HAP-1 (cell line): ENCODE data around the gene SRP19.

Experiments
- DNase-seq, 2 experiments: peaks; one replicate each; pipeline ENCODE4 v3.0.0-alpha.2; 2016 to 2020; ENCODE audit warnings: low spot score in 2 of 2
- H3K27me3 ChIP-seq: fragments of 250-450 bp; sonication (Bioruptor Pico); 2 replicates; pipeline ENCODE4 v1.5.1; 2020; ENCODE audit warnings: low read depth, mild to moderate bottlenecking, moderate library complexity
- H3K36me3 ChIP-seq: fragments of 250-450 bp; sonication (Bioruptor Pico); replicated peaks from 2 replicates; pipeline ENCODE4 v1.5.1; 2020; ENCODE audit warnings: mild to moderate bottlenecking
- H3K4me1 ChIP-seq: fragments of 250-450 bp; sonication (Bioruptor Pico); 2 replicates; pipeline ENCODE4 v1.5.1; 2020; ENCODE audit warnings: mild to moderate bottlenecking
- H3K4me3 ChIP-seq: fragments of 250-450 bp; sonication (Bioruptor Pico); 2 replicates; pipeline ENCODE4 v1.5.1; 2020; ENCODE audit warnings: mild to moderate bottlenecking, moderate library complexity
- H3K9me3 ChIP-seq: fragments of 250-450 bp; sonication (Bioruptor Pico); 2 replicates; pipeline ENCODE4 v1.5.1; 2020; ENCODE audit warnings: mild to moderate bottlenecking, moderate library complexity
- in situ Hi-C: fragments of 300-500 bp; cut with MboI; formaldehyde crosslinking; loops from 3 replicates; pipeline ENCODE4 v1.14.3; 2020; ENCODE audit warnings: low sequenced_read_pairs, inconsistent platforms, mixed read lengths

SRP19 gene

DNA sequence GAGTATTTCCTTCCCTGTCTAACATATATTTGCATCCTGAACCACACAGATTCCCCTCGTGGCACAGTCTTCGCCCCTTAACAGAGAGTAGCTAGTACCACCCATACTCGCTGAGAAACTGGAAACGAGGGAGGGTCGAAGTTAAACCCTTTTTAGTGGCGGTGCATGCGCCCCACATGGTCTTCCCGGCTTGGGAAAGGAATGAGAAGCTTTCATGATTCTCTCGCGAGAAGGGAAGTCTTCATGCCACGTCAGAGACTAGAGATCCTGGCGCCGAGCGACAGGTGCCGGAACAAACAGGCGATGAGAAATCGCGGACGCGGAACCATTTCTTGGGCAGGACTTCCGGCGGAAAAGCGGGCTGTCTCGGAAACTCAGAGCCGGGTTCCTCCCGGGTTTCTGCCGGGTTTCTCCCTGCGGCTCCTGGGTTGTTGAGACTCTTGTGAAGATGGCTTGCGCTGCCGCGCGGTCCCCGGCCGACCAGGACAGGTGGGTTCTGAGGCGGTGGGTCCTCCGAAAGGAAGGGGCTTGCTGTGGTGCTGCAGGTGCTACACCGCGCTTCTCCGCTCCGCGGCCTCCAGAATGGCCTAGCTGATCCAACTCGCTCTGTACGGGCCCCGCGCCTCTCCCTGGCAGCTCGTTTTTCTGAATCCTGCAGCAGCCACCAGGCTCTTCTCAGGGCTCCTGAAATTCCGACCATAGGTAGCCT, at the start of gene SRP19:
SRP19 (plus strand) TSS at position 359 of the 709 bp plus-strand sequence; CDS start at position 449, 90 bp downstream.
- in situ Hi-C loops, result no loop called here
- H3K9me3 ChIP-seq, result no peaks in the 10 kb centered on the region
- H3K4me3 ChIP-seq, result peak within 1 kb of the TSS; percentile 97
- peaks cover 5% of the 10 kb centered on the region for H3K4me1 ChIP-seq
- peak; percentile 94 to 96 for DNase-seq
- peaks cover 2% of the 10 kb centered on the region for H3K27me3 ChIP-seq
- peaks cover 29% of the 10 kb centered on the region for H3K36me3 ChIP-seq

DNA sequence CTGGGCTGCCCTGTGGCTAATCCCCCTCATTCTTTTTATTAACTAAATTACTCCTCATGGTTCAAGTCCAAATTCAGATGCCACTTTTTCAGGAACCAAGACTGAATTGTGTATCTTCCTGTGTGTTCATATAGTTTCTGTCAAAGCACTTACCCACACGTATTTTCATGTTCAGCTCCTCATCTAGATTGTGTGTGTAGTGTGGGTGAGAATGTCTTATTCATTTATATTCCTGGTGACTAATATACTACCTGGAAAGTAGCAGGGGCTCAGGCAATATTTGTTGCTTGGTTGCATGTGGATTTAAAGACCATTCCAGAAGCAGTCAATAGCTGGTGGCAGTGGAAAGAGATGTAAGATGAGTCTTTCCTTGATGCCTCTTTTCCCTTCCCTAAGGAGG, 48.5 kb upstream of the SRP19 start:
- in situ Hi-C loops, result no loop called here
- no peaks in the 10 kb centered on the region for H3K36me3 ChIP-seq
- H3K27me3 ChIP-seq, result no peaks in the 10 kb centered on the region
- no peaks in the 10 kb centered on the region for H3K9me3 ChIP-seq
- no peak for DNase-seq
- H3K4me1 ChIP-seq, result no peaks in the 10 kb centered on the region
- no peak overlapping the region for H3K4me3 ChIP-seq

DNA sequence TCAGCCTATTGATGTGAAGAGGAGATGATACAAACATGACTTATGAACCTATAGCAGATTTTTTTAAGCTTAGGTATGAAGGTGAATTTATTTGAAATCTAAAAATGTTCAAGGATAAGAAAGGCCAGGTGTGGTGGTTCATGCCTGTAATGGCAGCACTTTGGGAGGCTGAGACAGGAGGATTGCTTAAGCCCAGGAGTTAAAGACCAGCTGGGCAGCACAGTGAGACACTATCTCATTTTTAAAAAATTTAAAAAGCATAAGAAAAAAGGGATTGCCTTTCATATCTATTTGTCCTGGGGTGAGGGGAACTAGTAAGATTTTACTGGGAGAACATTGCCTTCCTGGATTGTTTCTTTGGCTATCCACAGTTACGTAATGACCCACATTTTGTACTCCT, 40.8 kb upstream of the SRP19 start:
- H3K9me3 ChIP-seq, result no peaks in the 10 kb centered on the region
- no peaks in the 10 kb centered on the region for H3K27me3 ChIP-seq
- in situ Hi-C loops, result no loop called here
- DNase-seq, result no peak
- H3K4me3 ChIP-seq, result no peak overlapping the region
- peaks cover 12% of the 10 kb centered on the region; the same call in 1 of the 2 replicates for H3K36me3 ChIP-seq
- no peaks in the 10 kb centered on the region for H3K4me1 ChIP-seq

DNA sequence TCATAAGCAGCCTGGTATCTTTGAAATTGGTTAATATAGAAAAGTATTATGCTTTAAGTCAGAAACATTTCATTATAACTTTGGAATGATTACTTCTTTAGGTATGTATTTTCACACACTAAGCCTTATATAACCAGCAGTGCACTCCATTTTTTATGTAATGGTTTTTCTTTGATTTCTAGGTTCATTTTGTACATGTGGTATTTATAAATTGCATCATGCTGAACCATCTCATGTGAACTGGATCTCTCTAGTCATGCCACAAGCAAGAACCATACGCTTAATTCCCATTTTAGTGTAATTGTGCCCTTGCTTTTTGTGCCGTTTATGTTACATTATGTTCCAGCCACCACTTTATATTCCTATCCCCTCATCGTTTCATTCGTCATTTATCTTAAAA, 38.6 kb upstream of the SRP19 start:
- DNase-seq, result no peak
- H3K36me3 ChIP-seq, result peaks cover 12% of the 10 kb centered on the region; the same call in 1 of the 2 replicates
- no peaks in the 10 kb centered on the region for H3K27me3 ChIP-seq
- in situ Hi-C loops, result no loop called here
- no peak overlapping the region for H3K4me3 ChIP-seq
- H3K4me1 ChIP-seq, result peaks cover 2% of the 10 kb centered on the region; the same call in 1 of the 2 replicates
- H3K9me3 ChIP-seq, result no peaks in the 10 kb centered on the region

DNA sequence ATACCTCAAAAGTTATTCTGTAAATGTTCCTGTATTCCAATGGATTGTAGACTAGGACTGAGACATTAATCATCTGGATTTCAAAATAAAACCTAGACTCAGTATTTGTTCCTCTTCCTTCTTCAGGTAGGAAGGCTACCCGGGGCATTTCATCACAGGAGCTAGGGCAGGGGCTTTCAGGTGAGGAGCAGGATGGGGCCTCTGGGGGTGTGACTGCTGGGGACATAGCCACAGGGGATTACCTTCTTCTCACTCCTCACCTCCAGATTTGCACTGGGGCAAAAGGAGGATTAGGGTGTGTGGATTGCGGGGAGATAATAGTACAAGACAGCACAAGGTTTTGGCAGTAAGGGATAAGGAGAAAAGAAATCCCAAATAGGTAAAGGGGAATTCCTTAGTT, 37.9 kb upstream of the SRP19 start:
- no peak for DNase-seq
- Histone ChIP-seq H3K4me1 (peaks cover 2% of the 10 kb centered on the region; the same call in 1 of the 2 replicates), H3K4me3 (no peak overlapping the region), H3K27me3 (no peaks in the 10 kb centered on the region), H3K9me3 (no peaks in the 10 kb centered on the region), H3K36me3 (peaks cover 15% of the 10 kb centered on the region; the same call in 1 of the 2 replicates)
- in situ Hi-C loops, result no loop called here

DNA sequence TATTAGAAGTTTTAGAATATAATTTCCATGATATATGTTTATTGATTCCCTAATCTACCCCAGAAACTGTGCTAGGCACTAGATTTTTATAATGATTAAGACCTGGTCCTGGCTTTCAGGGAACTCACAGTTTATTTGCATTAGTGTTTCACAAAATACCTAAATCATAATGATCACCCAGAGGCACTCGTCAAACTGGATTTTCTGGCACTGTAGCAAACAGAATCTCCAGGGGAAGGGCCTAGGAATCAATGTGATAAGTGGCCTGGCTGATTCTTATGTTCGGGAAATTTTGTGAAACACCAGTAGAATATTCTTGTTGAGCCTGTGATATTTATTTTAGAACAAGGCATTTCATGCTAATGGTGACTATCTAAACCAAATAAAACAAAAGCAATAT, 37.4 kb upstream of the SRP19 start:
- Histone ChIP-seq H3K4me3 (no peak overlapping the region), H3K4me1 (peaks cover 2% of the 10 kb centered on the region; the same call in 1 of the 2 replicates), H3K36me3 (peaks cover 15% of the 10 kb centered on the region; the same call in 1 of the 2 replicates), H3K27me3 (no peaks in the 10 kb centered on the region), H3K9me3 (no peaks in the 10 kb centered on the region)
- in situ Hi-C loops, result no loop called here
- DNase-seq, result no peak

DNA sequence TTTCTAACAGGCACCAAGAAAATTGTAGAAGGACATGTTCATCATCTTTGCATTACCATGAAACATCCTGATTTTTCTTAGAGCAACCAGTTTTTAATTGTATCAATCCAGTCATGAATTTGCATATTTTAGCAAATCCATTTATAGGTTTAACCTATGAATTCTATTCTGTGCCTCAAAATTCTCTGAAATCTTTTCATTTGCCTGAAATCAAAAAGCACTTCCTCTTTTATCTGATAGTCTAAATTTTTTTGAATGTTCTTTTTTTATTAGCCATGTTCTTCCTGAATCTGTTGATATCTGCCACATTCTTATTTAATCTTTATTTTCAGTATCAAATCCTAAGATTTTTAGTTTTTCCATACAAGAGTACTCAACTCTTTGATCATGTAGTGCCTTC, 36.9 kb upstream of the SRP19 start:
- no peaks in the 10 kb centered on the region for H3K9me3 ChIP-seq
- no peaks in the 10 kb centered on the region for H3K27me3 ChIP-seq
- no peak overlapping the region for H3K4me3 ChIP-seq
- DNase-seq, result no peak
- in situ Hi-C loops, result no loop called here
- peaks cover 15% of the 10 kb centered on the region; the same call in 1 of the 2 replicates for H3K36me3 ChIP-seq
- H3K4me1 ChIP-seq, result peaks cover 2% of the 10 kb centered on the region; the same call in 1 of the 2 replicates

DNA sequence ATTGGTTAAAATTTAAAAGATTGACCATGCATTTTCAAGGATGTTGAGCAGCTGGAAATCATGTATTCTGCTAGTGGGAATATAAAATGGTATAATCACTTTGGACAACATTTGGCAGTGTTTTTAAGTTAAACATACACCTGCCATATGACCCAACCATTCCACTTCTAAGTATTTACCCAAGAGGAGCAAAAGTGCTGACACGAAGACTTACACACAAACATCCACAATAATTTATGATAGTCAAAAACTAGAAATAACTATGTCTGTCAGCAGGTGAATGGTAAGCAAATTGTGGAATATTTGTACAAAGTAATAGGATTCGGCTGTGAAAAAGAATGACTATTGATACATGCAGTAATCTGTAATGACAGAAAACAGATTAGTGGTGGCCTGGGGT, 30.7 kb upstream of the SRP19 start:
- Histone ChIP-seq H3K27me3 (no peaks in the 10 kb centered on the region), H3K4me1 (peaks cover 2% of the 10 kb centered on the region; the same call in 1 of the 2 replicates), H3K4me3 (no peak overlapping the region), H3K36me3 (0 out of 2 replicates have a peak, but pooled peaks cover 3% of the 10 kb centered on the region), H3K9me3 (no peaks in the 10 kb centered on the region)
- in situ Hi-C loops, result no loop called here
- no peak for DNase-seq

DNA sequence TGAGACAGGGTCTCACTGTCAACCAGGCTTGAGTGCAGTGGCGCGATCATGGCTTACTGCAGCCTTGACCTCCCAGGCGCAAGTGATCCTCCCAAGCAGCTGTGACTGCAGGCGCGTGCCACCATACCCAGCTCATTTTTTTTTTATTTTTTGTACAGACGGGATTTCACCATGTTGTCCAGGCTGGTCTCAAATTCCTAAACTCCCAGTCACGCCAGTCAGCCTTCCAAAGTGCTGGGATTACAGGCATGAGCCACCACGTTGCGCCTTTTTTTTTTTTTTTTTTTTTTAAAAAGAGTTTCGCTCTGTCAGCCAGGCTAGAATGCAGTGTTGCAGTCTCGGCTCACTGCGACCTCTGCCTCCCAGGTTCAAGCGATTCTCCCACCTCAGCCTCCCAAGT, 27.1 kb upstream of the SRP19 start:
- H3K27me3 ChIP-seq, result no peaks in the 10 kb centered on the region
- H3K9me3 ChIP-seq, result no peaks in the 10 kb centered on the region
- no peak for DNase-seq
- H3K4me3 ChIP-seq, result no peak overlapping the region
- H3K36me3 ChIP-seq, result peaks cover 14% of the 10 kb centered on the region
- in situ Hi-C loops, result no loop called here
- H3K4me1 ChIP-seq, result no peaks in the 10 kb centered on the region

DNA sequence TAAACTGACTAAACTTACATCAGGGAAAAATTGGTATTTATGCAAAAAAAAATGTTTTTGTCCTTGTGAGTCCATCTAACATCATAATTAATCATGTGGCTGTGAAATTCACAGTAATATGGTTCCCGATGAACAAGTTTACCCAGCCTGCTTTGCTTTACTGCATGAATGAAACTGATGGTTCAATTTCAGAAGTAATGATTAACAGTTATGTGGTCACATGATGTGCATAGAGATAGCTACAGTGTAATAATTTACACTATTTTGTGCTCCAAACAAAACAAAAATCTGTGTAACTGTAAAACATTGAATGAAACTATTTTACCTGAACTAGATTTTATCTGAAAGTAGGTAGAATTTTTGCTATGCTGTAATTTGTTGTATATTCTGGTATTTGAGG, 16.6 kb upstream of the SRP19 start:
- no peaks in the 10 kb centered on the region for H3K27me3 ChIP-seq
- in situ Hi-C loops, result no loop called here
- H3K4me1 ChIP-seq, result no peaks in the 10 kb centered on the region; the same call in 1 of the 2 replicates

DNA sequence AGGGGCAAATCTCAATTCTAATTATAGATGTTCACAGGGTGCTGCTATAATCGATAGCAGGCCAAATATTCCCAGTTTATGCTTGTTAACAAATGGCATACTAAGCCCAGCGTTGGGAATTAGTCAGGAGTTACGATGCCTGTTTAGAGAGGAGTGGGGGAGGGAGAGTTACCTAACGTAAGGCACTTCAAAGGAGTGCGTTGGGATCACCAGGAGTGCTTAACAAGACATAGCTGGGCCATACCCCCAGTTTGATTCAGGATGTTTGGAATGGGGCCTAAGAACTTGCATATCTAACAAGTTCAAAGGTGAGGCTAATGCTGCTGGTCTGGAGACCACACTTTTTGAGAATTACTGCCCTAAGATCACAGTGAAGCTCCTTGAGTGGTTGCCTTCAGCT, 14.5 kb upstream of the SRP19 start:
- Histone ChIP-seq H3K36me3 (no peaks in the 10 kb centered on the region), H3K4me3 (no peak overlapping the region), H3K27me3 (no peaks in the 10 kb centered on the region), H3K9me3 (no peaks in the 10 kb centered on the region), H3K4me1 (no peaks in the 10 kb centered on the region; the same call in 1 of the 2 replicates)
- in situ Hi-C loops, result no loop called here
- DNase-seq, result no peak

More for the DNA sequence above, 16.6 kb upstream of the SRP19 start:
- no peak overlapping the region for H3K4me3 ChIP-seq
- DNase-seq, result no peak
- no peaks in the 10 kb centered on the region for H3K9me3 ChIP-seq
- no peaks in the 10 kb centered on the region for H3K36me3 ChIP-seq

DNA sequence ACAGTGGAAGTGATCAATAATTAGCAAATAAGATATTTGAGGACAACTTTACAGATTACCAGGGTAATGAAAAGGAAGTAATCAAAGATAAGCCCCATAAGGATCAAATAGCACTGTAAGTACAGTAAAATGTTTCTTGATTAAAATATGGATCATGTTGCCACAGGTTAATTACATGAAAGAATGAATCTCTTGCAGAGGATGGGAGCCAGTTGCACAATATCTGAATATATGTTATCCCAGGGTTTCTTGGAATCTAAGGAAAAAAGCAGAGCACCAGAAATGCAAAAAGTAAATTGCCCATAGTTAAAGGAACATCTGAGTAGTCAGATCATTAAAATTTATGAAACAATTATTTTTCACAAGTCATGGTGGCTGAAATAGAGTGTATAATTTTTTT, 13.8 kb upstream of the SRP19 start:
- H3K4me3 ChIP-seq, result no peak overlapping the region
- in situ Hi-C loops, result no loop called here
- no peaks in the 10 kb centered on the region for H3K27me3 ChIP-seq
- no peaks in the 10 kb centered on the region for H3K9me3 ChIP-seq
- H3K4me1 ChIP-seq, result no peaks in the 10 kb centered on the region; the same call in 1 of the 2 replicates
- H3K36me3 ChIP-seq, result no peaks in the 10 kb centered on the region
- no peak for DNase-seq

DNA sequence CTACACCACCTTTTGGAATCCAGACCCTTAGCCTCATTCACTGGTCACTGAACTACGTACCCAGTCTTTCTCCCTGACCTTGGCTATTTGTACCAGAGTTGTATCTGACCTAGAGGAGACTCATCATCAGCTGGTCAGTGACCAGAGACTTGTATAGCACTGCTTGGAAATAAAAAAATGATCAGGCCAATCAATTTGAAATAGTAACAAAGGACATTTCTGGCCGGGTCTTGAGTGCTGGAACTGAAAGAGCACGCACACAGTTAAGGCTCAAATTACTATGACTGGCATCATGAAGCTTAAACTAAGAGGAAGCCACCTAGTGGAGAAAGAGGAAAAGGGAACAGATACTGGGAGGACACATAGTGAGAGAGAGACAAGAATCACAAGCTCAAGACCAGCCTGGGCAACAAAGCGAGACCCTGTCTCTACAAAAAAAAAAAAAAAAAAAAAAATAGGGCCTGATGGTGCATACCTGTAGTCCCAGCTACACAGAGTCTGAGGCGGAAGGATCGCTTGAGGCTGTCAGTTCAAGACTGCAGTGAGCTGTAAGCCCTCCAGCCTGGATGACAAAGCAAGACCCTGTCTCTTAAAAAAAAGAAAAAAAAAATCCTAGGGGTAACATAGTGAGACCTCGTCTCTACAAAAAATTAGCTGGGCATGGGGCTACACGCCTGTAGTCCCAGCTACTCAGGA, 12.8 kb upstream of the SRP19 start:
- peak; percentile 29 to 87 for DNase-seq
- in situ Hi-C loops, result no loop called here
- H3K4me3 ChIP-seq, result no peak overlapping the region

DNA sequence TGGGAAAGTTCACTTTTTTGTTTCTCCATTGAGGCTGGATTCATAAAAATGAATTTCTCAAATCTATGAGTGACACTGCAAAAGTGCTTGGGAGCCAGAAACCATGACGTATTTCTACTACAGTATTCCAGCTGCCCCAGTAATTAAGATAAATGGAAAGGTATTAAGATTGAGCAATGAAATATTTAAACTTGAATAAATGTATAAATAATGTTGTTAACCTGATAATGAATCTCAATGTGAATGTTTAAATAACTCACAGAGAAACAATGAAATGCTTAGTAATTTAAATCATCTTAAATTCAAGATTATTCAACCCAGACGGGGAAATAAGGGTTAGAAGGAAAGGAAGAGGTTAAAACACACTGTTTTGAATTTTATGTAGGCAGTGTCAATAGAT, 11.2 kb upstream of the SRP19 start:
- Histone ChIP-seq H3K36me3 (no peaks in the 10 kb centered on the region), H3K4me3 (no peak overlapping the region)
- in situ Hi-C loops, result no loop called here

More for the DNA sequence above, 12.8 kb upstream of the SRP19 start:
- Histone ChIP-seq H3K4me1 (no peaks in the 10 kb centered on the region; the same call in 1 of the 2 replicates), H3K36me3 (no peaks in the 10 kb centered on the region), H3K9me3 (no peaks in the 10 kb centered on the region), H3K27me3 (no peaks in the 10 kb centered on the region)

More for the DNA sequence above, 11.2 kb upstream of the SRP19 start:
- no peaks in the 10 kb centered on the region for H3K27me3 ChIP-seq
- no peak for DNase-seq
- H3K4me1 ChIP-seq, result no peaks in the 10 kb centered on the region; the same call in 1 of the 2 replicates
- H3K9me3 ChIP-seq, result no peaks in the 10 kb centered on the region; the same call in 1 of the 2 replicates
